ENCODE data around the gene KRT32. TPM values are rescaled to one million over a fixed set of nuclear protein-coding genes. Genes with fewer than 3 reads are reported as not detected.

KRT32 gene
- total RNA-seq, 2 experiments from 2014 or later, result not detected

- Mint-ChIP-seq H3K4me1 (ENCODE audit: low read depth) (no peaks in the 10 kb centered on the region), H3K9me3 (ENCODE audit: insufficient read depth) (no peaks in the 10 kb centered on the region), H3K4me3 (no peak overlapping the region), H3K27me3 (ENCODE audit: low read depth) (peaks cover 8% of the 10 kb centered on the region), H3K36me3 (ENCODE audit: low read depth) (no peaks in the 10 kb centered on the region), H3K27ac (no peak overlapping the region)
- DNase-seq (no peak), ATAC-seq (no peak)
- CTCF ChIA-PET, result no interaction called here
- POLR2A ChIA-PET, result no interaction called here
Measured at GRCh38 chr17:41453066-41453465, 14.1 kb downstream of the KRT32 start.

- H3K4me1 Mint-ChIP-seq (ENCODE audit: low read depth), result no peaks in the 10 kb centered on the region
- ChIA-PET POLR2A (no interaction called here), CTCF (no interaction called here)
- H3K9me3 Mint-ChIP-seq (ENCODE audit: insufficient read depth), result no peaks in the 10 kb centered on the region
- peaks cover 8% of the 10 kb centered on the region for H3K27me3 Mint-ChIP-seq (ENCODE audit: low read depth)
- ATAC-seq (no peak), DNase-seq (no peak)
- H3K36me3 Mint-ChIP-seq (ENCODE audit: low read depth), result no peaks in the 10 kb centered on the region
- H3K4me3 Mint-ChIP-seq, result no peak overlapping the region
- H3K27ac Mint-ChIP-seq, result no peak overlapping the region
Measured at GRCh38 chr17:41452281-41452680, 14.9 kb downstream of the KRT32 start.

GRCh38 chr17:41451154-41451728 lies 15.9 kb downstream of the KRT32 start:
- Mint-ChIP-seq H3K9me3 (ENCODE audit: insufficient read depth) (no peaks in the 10 kb centered on the region), H3K4me1 (ENCODE audit: low read depth) (no peaks in the 10 kb centered on the region), H3K27me3 (ENCODE audit: low read depth) (peaks cover 8% of the 10 kb centered on the region), H3K4me3 (no peak overlapping the region), H3K36me3 (ENCODE audit: low read depth) (no peaks in the 10 kb centered on the region), H3K27ac (no peak overlapping the region)
- POLR2A ChIA-PET, result no interaction called here
- DNase-seq, result no peak
- no peak for ATAC-seq
- CTCF ChIA-PET, result interaction anchor here (1.1 to 1.3 kb wide), 2 partner anchors 98 to 197 kb away, joined by 3 to 6 read pairs; no protein-coding TSS in a partner anchor

- no peaks in the 10 kb centered on the region for H3K9me3 Mint-ChIP-seq (ENCODE audit: insufficient read depth)
- ATAC-seq, result no peak
Measured at GRCh38 chr17:41449008-41449407, 18.2 kb downstream of the KRT32 start.

GRCh38 chr17:41448506-41448905 lies 18.7 kb downstream of the KRT32 start:
- POLR2A ChIA-PET, result interaction anchor here (1.2 kb wide), 1 partner anchor 12 kb away, joined by 3 read pairs; no protein-coding TSS in a partner anchor
- CTCF ChIA-PET, result no interaction called here
- Mint-ChIP-seq H3K27me3 (ENCODE audit: low read depth) (peaks cover 10% of the 10 kb centered on the region), H3K4me3 (no peak overlapping the region), H3K9me3 (ENCODE audit: insufficient read depth) (no peaks in the 10 kb centered on the region), H3K4me1 (ENCODE audit: low read depth) (no peaks in the 10 kb centered on the region), H3K36me3 (ENCODE audit: low read depth) (no peaks in the 10 kb centered on the region), H3K27ac (no peak overlapping the region)
- DNase-seq, result no peak
- no peak for ATAC-seq

More at GRCh38 chr17:41449008-41449407, 18.2 kb downstream of the KRT32 start:
- no peak for DNase-seq
- CTCF ChIA-PET, result no interaction called here
- POLR2A ChIA-PET, result interaction anchor here (1.2 kb wide), 1 partner anchor 12 kb away, joined by 3 read pairs; no protein-coding TSS in a partner anchor
- Mint-ChIP-seq H3K4me3 (no peak overlapping the region), H3K27ac (no peak overlapping the region), H3K4me1 (ENCODE audit: low read depth) (no peaks in the 10 kb centered on the region), H3K27me3 (ENCODE audit: low read depth) (peaks cover 12% of the 10 kb centered on the region), H3K36me3 (ENCODE audit: low read depth) (no peaks in the 10 kb centered on the region)

GRCh38 chr17:41446806-41447205 lies 20.4 kb downstream of the KRT32 start:
- no peaks in the 10 kb centered on the region for H3K36me3 Mint-ChIP-seq (ENCODE audit: low read depth)
- POLR2A ChIA-PET, result no interaction called here
- DNase-seq (no peak), ATAC-seq (no peak)
- H3K9me3 Mint-ChIP-seq (ENCODE audit: insufficient read depth), result no peaks in the 10 kb centered on the region
- no peak overlapping the region for H3K27ac Mint-ChIP-seq
- H3K4me3 Mint-ChIP-seq, result no peak overlapping the region
- H3K4me1 Mint-ChIP-seq (ENCODE audit: low read depth), result no peaks in the 10 kb centered on the region
- peaks cover 13% of the 10 kb centered on the region for H3K27me3 Mint-ChIP-seq (ENCODE audit: low read depth)
- CTCF ChIA-PET, result interaction anchor here (0.6 kb wide), 1 partner anchor 202 kb away, joined by 3 read pairs; no protein-coding TSS in a partner anchor

- ATAC-seq, result no peak
- peaks cover 12% of the 10 kb centered on the region for H3K27me3 Mint-ChIP-seq (ENCODE audit: low read depth)
- CTCF ChIA-PET, result no interaction called here
Measured at GRCh38 chr17:41444640-41445039, 22.5 kb downstream of the KRT32 start.

GRCh38 chr17:41444186-41444585 lies 23.0 kb downstream of the KRT32 start:
- Mint-ChIP-seq H3K9me3 (ENCODE audit: insufficient read depth) (no peaks in the 10 kb centered on the region), H3K36me3 (ENCODE audit: low read depth) (no peaks in the 10 kb centered on the region), H3K4me1 (ENCODE audit: low read depth) (no peaks in the 10 kb centered on the region), H3K27me3 (ENCODE audit: low read depth) (peaks cover 12% of the 10 kb centered on the region), H3K4me3 (no peak overlapping the region), H3K27ac (no peak overlapping the region)
- ATAC-seq (no peak), DNase-seq (no peak)
- POLR2A ChIA-PET, result no interaction called here
- CTCF ChIA-PET, result no interaction called here

More at GRCh38 chr17:41444640-41445039, 22.5 kb downstream of the KRT32 start:
- H3K27ac Mint-ChIP-seq, result no peak overlapping the region
- H3K4me3 Mint-ChIP-seq, result no peak overlapping the region
- no peaks in the 10 kb centered on the region for H3K9me3 Mint-ChIP-seq (ENCODE audit: insufficient read depth)
- H3K36me3 Mint-ChIP-seq (ENCODE audit: low read depth), result no peaks in the 10 kb centered on the region
- no peaks in the 10 kb centered on the region for H3K4me1 Mint-ChIP-seq (ENCODE audit: low read depth)
- no peak for DNase-seq
- POLR2A ChIA-PET, result no interaction called here

GRCh38 chr17:41442739-41443138 lies 24.4 kb downstream of the KRT32 start:
- ATAC-seq (no peak), DNase-seq (no peak)
- H3K9me3 Mint-ChIP-seq (ENCODE audit: insufficient read depth), result no peaks in the 10 kb centered on the region
- ChIA-PET CTCF (no interaction called here), POLR2A (no interaction called here)
- H3K36me3 Mint-ChIP-seq (ENCODE audit: low read depth), result no peaks in the 10 kb centered on the region
- peaks cover 12% of the 10 kb centered on the region for H3K27me3 Mint-ChIP-seq (ENCODE audit: low read depth)
- H3K4me3 Mint-ChIP-seq, result no peak overlapping the region
- H3K27ac Mint-ChIP-seq, result no peak overlapping the region
- no peaks in the 10 kb centered on the region for H3K4me1 Mint-ChIP-seq (ENCODE audit: low read depth)

- H3K36me3 Mint-ChIP-seq (ENCODE audit: low read depth), result no peaks in the 10 kb centered on the region
- POLR2A ChIA-PET, result no interaction called here
- CTCF ChIA-PET, result no interaction called here
Measured at GRCh38 chr17:41440531-41441033, 26.6 kb downstream of the KRT32 start, which contains the start of gene KRT38. KRT38 (minus strand) TSS chr17:41440983; CDS start chr17:41440921, 62 bp downstream.

GRCh38 chr17:41439375-41439774 lies 27.8 kb downstream of the KRT32 start:
- ChIA-PET CTCF (no interaction called here), POLR2A (no interaction called here)
- Mint-ChIP-seq H3K27me3 (ENCODE audit: low read depth) (peaks cover 10% of the 10 kb centered on the region), H3K27ac (no peak overlapping the region), H3K4me1 (ENCODE audit: low read depth) (no peaks in the 10 kb centered on the region), H3K4me3 (no peak overlapping the region), H3K9me3 (ENCODE audit: insufficient read depth) (no peaks in the 10 kb centered on the region), H3K36me3 (ENCODE audit: low read depth) (no peaks in the 10 kb centered on the region)
- no peak for ATAC-seq
- DNase-seq, result no peak

More at GRCh38 chr17:41440531-41441033, 26.6 kb downstream of the KRT32 start, which contains the start of gene KRT38:
- ATAC-seq (no peak), DNase-seq (no peak)
- Mint-ChIP-seq H3K4me3 (no peak within 1 kb of the TSS), H3K27ac (no peak within 1 kb of the TSS), H3K27me3 (ENCODE audit: low read depth) (peaks cover 12% of the 10 kb centered on the region), H3K9me3 (ENCODE audit: insufficient read depth) (no peaks in the 10 kb centered on the region), H3K4me1 (ENCODE audit: low read depth) (no peaks in the 10 kb centered on the region)

- no peak for DNase-seq
- no peak for ATAC-seq
- Mint-ChIP-seq H3K27me3 (ENCODE audit: low read depth) (peaks cover 7% of the 10 kb centered on the region), H3K27ac (no peak overlapping the region), H3K36me3 (ENCODE audit: low read depth) (no peaks in the 10 kb centered on the region), H3K4me3 (no peak overlapping the region), H3K4me1 (ENCODE audit: low read depth) (no peaks in the 10 kb centered on the region), H3K9me3 (ENCODE audit: insufficient read depth) (no peaks in the 10 kb centered on the region)
- CTCF ChIA-PET, result no interaction called here
- POLR2A ChIA-PET, result no interaction called here
Measured at GRCh38 chr17:41437769-41438168, 29.4 kb downstream of the KRT32 start.

GRCh38 chr17:41437254-41437653 lies 29.9 kb downstream of the KRT32 start:
- no peaks in the 10 kb centered on the region for H3K9me3 Mint-ChIP-seq (ENCODE audit: insufficient read depth)
- H3K27ac Mint-ChIP-seq, result no peak overlapping the region

More at GRCh38 chr17:41437254-41437653, 29.9 kb downstream of the KRT32 start:
- no peaks in the 10 kb centered on the region for H3K4me1 Mint-ChIP-seq (ENCODE audit: low read depth)
- peaks cover 7% of the 10 kb centered on the region for H3K27me3 Mint-ChIP-seq (ENCODE audit: low read depth)
- H3K36me3 Mint-ChIP-seq (ENCODE audit: low read depth), result no peaks in the 10 kb centered on the region
- CTCF ChIA-PET, result no interaction called here
- ATAC-seq (no peak), DNase-seq (no peak)
- no peak overlapping the region for H3K4me3 Mint-ChIP-seq
- POLR2A ChIA-PET, result no interaction called here
